Inflammatory macrophage treated with lipopolysaccharide for 1 hour (primary cell): ENCODE data around the gene PDE4D.
"Not testable (repeated sequence)": the region's sequence is repeated elsewhere in the genome, so short reads cannot be mapped to it uniquely, and the experiment has no call there.

Experiments used
- DNase-seq, 2 donors: peaks; one replicate each; pipeline ENCODE4 v3.0.0-alpha.2; 2020 to 2022

PDE4D gene

DNA sequence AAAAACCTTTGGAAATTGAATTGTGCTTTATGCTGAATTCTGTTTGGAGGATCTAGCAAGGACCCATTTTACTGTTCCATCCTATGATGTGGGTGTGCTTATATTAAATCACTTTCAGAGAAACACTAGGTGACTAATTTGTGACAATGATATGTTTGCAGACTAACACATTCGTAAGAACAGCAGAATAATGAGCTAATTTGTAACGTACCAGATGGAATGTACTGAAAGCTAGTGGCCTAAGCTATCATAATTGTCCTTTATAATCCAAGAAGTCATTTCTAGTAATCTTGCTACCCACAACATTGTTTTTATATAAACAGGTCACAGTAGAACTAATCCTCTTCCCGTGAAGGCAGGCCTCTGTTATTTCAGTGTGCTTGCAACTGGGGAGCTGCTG, 292.5 kb downstream of the PDE4D start:
- no peak for DNase-seq

DNA sequence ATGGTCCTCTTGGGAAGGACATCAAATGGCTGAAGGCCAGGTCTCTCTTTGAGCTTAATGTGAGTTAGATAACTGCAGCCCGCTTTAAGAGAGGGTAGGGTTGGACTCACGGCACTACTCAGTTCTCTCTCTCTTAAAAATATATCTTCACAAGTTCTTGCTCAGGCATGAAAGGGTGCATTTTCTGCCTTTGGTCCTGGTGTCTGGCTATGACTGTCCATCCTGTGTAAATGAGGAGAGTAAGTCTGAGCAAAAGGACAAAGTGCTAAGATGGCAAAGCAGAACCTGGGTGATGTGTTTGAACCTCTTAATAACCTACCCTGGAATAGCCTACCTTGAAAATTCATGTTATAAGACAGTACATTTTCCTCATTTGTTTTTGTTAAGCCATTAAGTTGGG, 293.4 kb downstream of the PDE4D start:
- DNase-seq = no peak

DNA sequence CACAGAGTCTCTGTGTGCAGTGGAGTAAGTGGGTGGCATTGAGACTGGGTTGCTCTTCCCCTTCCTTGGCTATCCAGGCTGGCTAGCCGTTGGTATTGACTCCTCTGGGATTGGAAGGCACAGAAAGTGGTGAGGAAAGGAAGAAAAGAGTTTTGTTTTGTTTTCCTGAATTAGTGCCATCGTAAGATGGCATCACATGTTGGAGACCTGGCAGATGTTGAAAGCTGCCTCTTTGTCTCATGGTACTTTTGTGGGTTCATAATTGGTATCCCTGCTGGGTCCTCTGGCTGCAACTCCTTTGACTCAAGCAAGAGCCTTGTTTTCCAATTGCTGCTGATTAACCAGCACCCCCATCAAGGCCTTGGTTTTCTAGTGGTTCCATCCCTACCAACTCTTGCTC, 293.8 kb downstream of the PDE4D start:
- no peak for DNase-seq

DNA sequence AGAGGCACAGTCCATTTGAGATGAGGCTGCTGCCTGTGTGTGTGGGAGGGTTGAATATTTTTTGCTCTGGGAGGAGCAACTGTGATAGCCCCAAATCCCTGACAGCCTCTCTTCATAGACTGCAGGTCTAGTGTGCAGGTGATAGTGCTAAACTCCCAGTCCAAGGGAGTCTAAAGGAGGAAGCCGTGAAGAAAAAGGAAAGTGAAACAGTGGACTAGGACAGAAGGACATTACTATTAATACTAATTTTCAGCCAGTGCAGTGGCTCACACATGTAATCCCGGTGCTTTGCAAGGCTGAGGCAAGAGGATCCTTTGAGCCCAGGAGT, 295.0 kb downstream of the PDE4D start:
- peak; percentile 28 to 31 for DNase-seq

DNA sequence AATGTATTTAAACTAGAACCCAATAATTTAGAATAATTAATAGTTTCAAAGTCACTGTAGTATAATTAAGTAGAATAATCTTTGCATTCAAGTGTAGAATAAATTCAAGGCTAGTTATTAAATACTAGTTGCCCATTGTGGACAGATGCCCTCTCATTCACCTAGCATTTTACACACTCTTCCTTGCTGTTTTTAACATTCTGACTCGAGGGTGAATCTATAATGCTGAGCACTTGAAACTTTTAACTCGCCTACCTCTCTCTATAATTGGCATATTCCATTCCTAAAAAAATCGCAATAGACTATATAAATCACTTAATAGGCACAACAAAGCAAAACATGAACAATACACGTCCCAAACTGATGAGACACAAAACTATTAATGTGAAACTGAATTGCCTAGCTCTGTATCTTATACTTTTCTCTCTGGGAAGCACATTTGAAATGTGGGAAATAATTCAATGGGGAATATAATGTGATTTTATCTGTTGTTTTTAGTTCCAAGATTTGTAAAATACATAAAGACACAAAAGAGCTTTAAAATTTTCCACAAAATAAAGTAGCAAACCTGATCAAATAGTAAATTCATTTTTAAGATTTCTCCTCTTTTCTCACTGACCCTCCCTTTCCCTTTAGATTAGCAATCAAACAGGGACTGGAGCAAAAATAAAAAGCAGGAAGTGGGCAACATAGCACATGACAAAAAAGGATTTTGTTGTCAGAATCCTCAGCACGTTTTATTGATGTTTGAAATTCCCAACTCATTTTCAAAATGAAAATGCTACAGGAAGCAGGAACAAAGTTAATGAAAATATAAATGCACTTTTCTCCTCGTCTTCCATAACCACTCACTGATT, 295.6 kb downstream of the PDE4D start:
- peak in 1 of 2 donors; percentile 8 for DNase-seq

DNA sequence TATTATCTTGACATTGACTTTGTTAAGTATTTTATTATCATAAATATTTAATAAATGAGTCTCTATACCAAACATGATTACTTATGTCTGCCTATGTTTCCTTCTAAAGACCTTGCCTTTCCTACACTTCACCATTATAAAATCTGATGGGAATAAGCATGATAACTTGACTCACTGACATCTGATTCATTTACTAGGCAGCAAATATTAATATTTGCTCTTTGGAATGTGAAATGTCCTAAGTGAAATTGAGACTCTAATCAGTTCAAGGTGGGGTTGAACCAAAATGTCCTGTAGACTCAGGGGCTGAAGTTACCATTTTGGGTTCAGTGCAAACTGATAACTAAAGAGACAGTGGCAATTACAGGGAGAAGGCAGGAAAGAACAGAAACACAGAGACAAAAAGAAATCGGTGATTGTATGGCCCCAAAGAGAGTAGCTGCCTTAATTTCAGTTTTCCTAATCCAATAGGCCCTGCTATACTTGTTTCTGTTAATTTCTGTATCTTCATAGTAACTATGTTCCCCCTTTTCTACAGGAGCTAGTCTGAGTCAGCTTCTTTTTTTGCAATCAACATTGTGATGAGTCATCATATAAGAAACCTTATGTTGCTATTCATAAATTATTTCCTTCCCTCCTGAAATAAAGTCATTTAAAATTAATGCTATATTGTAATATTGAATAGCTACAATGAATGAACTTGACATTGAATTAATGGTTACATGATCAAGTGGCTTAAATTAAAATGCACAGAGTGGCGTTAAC, 296.8 kb downstream of the PDE4D start:
- peak; percentile 56 to 60 for DNase-seq

DNA sequence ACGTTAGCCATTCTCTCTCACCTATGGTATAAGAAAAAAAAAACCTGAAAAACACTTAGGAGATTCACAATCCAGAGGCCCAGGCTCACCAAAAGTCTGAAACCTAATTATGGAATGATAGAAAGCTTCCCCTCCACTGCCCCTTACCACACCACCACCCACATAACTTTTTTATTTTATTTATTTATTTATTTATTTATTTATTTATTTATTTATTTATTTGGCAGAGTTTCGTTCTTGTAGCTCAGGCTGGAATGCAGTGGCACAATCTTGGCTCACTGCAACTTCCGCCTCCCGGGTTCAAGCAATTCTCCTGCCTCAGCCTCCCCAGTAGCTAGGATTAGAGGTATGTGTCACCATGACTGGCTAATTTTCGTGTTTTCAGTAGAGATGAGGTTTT, 299.4 kb downstream of the PDE4D start:
- not testable (repeated sequence) for DNase-seq

DNA sequence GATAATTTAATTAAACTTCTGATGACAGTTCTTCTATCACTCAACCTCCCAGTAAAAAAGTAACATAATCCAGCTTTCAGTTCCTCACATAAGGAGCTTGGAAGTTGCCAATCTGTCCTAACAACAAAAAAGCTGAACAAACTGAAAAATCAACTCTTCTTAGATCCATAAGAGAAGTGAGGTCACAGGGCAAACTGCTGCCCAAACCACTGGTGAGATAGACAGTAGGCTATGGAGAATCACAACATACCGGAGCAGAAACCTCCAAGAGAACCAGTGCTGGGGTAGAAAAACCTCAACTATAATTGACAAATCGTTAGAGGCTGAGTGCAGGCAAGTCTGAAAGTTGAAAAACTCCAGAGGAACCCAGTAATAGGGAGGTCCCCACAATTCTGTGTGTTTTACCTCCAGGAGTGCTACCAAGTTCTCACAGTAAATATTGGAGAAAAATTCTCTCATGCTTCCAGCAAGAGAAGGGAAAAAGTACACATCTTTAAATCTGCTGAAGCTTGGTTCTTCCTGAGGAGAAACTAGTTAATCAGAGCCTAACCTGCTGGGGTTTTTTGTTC, 300.0 kb downstream of the PDE4D start:
- DNase-seq = peak; percentile 12 to 30

DNA sequence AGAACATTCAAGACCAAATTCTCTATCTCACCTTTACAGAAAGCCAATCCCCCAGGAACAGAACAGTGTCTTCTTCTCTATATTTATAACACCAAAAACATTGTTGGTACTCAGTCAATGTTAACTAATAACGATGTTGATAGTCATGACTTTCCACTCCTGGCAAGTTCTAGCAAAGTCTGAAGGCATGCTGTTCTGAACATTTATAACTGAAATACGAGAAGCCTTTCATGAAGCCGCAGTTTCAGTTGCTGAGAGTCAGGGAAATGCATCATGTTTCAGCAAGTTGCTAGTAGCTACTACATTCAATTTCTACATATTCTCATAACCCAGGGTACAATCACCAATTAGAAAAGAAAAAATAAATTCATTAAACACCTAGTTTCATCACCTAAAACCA, 301.4 kb downstream of the PDE4D start:
- no peak for DNase-seq

DNA sequence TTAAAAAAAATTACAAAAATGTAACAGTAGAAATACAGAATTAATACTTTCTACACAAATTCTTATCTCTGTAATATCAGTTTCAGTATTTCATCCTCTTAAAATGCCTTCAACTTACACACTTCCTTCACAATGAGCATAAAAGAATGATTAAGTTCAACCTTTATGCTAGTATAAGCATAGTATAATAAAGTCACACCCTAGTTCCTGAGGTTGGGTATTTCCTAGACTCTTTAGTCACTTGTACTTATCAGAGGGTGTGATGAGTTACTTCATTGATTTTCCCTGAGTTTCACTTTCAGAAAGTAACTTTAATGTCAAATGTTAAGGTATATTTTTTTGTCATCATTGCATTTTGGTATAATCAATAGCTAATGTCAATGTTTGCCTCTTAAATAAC, 302.4 kb downstream of the PDE4D start:
- DNase-seq = peak in 1 of 2 donors; percentile 50

DNA sequence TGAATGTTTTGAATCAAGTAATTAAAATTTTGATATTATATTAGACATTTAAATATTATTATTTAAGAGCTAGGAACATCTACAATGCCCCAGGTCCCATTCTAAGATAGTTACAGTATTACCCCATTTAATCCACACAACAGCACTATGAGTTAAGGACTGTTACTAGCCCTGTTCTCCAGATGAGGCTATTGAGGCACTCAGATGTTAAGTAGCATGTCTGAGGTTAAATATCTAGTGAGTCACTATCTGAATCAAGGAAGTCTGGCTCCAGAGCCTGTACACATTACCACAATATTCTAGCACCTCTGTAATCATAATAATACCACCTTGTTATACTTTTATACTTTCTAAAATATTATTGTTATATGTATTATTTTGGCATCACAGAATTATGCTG, 304.6 kb downstream of the PDE4D start:
- DNase-seq = no peak

DNA sequence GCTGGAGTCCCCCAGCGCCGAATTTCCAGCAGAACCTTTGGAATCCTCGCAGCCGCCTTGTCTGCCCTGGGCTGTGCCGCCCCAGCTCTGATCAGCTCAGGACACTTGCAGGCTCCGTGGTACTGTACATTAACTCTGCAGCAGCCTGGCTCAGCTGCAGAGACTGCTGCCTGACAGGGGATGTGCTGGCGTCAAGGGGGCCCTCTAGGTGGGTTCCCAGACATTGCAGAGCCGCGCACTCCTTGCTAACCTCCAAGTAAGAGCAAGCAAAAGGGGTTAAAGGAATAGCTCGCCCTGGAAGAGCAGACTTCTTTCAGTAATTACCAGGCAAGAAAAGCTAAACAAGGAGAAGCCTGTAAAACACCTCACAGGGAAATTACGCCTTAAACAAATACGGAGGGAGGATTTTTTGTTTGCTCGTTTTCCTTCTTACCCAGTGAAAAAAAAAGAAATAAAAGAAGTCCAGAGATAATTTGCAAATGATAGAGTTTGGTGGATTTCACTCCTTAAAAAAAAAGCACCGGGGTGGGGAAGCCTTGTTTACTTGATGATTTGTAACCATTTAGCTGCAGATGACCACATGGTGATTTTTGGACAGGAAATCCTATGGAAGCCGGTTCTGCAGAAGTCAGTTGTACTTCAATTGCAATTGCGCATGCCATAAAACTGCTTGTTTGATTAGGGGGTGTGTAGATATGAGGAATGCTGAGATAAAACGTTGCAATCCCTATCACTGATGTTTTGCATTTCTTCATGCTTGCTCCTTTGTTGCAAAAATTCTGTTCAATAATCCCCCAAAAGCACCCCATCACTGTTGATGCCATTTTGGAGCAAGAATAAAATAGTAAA, 305.8 kb downstream of the PDE4D start:
- DNase-seq = no peak

DNA sequence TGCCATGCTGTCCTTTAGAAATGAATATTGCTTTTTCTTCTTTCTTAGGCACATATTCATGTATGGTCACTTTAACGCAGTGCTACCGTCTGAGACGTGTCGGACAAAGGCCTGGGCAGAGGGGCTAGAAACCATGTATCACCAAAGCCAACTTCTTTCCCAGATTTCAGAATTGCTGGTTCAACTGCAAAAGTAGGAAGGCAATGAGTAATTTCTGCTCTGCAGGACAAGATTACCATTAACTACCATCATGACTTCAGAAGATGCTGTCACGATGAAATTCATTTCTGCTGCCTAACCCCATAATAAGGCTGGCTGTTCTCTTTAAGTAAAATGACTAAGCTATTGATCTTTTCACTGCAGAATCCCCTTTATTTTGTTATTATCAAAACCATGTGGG, 306.7 kb downstream of the PDE4D start:
- no peak for DNase-seq

DNA sequence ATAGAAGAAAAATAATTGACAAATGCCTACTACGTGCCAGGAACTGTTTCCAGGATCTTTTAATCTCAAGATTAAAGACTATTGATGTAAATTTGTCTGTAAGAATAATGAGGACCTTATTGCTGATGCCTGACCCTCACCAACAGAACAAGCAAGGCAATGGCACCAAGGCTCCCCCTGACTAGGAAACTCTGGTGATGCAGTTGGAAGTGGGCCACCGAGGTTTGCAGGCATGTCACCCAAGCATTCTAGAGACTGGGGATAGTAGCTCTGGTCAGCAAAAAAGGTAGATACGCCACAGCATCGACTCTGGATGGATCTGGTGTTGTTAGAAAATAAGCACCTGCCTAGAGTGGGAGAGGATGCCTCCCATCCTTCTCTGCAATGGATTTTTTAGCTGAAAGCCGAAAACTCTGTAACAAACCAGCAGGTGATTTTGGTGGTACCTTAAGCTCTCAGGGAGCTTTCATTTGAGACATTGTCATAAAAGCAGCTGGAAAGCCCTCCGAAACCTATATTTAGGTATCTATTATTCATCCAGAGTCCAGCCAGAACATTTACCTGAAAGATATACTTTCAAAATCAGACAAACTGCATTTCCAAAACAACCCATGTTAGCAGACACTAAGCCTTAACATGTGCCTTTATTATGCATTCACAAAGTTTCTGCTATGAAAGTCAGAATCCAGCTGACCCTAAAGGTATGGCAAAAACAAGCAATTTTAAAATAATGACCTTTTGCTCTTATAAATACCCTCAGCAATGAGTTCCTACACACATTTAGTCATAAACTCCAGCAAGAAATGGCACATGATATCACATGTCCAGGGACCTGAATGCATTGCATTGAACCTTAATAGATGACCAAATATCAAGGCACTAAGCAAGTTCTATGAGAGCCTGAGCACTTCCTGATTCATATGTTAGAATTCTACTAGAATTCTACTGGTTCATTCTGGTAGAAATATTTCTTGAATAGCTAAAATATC, 308.4 kb downstream of the PDE4D start:
- no peak for DNase-seq

DNA sequence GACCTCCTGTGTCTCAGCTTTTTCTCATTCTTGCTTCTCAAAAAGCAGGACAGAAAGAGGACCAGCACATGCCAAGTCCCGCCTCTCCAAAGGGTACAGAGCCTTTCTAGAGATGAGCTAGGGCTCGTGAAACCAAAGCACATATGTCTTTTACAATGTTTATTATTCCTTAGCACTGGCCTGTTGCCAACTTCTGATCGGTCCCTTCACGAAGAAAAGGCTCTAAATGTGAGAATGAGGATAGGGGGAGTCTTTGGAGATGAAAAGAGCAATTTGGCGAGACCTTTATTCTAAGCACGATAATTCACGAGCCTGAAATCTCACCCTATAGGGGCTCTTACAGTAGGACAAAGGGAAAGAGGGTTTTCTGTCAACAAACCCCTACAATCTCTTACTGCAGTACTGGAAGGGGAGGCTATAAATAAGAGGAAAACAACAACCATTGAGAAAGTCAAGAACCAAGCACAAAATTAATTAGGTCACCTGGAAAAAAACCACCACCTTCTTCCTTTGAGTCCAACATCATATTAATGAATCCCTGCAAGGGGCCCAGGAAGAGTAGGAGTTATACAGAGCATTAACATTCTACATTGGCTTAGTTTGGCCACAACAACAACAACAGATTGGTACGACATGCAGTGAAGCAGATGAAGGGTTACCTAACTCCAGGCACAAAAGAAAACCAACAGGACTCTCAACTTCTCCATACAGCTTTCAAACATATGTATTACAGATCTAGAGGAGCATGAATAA, 309.5 kb downstream of the PDE4D start:
- DNase-seq = no peak

DNA sequence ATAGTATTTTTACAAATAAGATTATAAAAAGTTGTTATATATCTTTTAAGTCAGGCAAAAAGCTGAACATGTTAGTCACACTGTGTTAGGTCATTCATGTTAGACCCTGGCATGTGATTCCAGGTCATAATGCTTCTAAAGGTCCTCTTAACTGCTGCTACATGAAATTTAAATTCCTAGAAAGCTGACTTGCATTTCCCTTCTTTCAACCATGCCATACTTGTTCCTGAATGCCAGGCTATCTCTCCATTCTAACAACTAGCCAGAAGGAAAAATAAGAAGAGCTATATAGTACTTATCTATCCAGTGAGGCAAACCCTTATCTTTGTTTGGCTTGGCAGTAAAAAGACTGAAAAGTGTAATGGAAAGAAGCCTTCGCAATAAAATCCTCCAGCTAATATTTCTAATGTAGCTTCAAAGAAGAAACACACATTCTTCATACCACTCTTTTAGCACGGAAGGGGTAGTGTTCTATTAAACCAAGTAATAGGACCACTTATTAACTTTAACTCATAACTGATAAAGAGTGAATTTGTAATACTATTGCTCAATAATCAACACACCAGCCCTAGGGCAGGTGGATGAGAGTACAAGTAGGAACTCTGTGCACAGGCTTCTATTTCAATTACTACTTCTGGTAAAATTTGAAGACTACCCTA, 310.2 kb downstream of the PDE4D start:
- peak in 1 of 2 donors; percentile 28 for DNase-seq

DNA sequence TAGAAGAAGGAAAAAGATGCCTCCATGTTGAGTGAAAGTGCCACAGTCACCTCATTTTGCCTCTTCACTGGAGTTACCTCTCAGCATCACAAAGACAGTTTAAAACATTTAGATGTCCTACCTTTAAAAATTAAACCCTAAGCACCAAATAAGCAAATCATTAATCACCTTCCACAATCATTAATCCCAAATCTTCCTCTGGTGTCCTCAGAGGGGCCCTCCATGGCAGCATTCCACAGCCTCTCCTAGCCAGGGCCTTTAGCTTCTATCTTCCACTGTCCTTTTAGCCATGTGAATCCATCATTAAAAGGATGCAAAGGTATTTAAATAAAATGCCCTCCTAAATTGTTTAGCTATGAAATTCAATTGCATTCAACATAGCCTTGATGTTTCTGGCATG, 310.8 kb downstream of the PDE4D start:
- DNase-seq = no peak

DNA sequence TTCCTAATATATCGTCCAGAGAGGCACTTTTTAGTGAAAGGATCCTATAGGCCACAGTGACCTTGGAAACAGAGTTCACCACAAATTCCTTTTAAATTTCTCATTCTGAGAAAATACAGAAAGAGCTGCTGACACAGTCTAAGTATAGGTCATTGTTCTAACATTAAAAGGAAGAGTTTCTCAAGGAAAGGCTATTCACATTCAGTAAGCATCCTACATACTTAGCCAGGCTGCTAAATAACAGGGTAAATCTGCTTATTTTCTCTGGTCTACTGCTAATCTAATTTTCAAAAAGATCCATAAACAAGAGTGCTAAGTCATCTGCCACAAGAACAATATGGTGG, 313.7 kb downstream of the PDE4D start:
- DNase-seq = no peak

DNA sequence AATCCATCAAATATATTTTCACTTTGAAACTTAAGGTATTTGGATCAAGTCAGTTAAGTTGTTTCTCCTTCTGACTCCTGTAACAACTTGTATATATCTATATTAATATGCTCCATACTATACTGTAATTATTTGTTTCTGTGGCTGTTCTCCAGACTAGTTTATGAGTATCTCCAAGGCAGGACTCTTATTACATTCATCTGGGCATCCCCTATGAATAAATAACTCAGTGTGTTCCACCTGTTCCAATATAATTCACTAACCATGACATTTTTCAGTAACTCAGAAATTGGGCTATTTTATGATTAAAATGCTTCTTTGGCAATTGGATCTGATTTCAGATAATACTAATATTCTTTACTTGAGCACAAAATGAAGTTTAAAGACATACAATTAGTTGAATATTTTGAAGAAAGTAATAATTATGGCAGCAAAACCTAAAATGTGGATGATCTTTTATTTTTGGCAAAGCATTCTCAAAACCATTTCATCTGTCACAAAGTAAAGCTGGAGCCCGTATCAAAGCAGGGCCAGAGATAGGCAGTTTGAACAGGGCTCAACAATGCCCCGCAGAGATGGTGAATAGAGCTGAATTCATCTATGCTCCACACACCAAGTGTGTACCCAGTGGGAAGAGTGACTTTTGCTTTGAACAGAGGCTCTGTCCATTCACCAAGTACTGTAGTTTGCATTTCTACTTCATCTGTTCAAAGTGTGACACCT, 314.3 kb downstream of the PDE4D start:
- DNase-seq = no peak

DNA sequence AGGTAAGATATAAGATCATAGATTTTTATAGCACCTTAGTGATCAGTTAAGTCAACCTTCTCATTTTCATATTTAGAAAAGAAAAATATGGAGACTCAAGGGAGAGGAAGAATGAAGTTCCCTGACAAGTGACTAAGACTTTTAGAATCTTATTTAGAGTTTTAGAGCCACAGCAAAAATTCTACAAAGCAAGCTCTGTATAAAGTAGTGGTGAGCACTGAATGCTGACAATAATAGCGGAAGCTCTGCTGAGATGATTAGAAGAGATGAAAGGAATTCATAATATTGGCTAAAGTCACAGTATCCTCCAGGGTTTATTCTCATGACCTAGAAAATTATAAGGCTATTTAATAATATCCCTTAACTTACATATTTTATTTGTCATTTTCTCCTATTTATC, 316.0 kb downstream of the PDE4D start:
- DNase-seq = no peak
